ENCODE measurements around the gene CEACAM3.

CEACAM3 gene

DNA sequence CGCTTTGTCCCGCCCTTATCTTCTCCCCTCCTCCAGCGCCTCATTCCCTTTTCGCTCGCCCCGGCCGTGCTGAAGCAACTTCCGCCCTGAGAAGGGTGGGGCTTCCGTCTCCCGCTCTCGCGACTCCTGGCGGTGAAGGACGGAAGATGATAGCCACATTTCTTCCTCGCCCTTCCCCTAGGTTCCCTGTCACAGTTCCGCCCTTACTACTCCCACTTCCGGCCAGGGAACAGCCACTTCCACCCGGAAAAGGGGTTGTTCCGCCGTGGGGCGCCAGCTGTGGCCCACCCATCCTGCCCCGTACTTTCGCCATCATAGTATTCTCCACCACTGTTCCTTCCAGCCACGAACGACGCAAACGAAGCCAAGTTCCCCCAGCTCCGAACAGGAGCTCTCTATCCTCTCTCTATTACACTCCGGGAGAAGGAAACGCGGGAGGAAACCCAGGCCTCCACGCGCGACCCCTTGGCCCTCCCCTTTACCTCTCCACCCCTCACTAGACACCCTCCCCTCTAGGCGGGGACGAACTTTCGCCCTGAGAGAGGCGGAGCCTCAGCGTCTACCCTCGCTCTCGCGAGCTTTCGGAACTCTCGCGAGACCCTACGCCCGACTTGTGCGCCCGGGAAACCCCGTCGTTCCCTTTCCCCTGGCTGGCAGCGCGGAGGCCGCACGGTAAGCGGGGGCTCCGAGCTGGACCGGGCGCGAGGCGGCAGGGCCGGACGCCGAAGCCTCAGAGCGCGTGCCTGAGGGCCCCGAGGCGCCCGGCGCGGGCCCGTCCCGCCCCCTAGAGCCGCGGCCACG, 63.4 kb downstream of the CEACAM3 start, which contains the start of gene RPS19 (continued):
- TF ChIP-seq, protein P1, sequence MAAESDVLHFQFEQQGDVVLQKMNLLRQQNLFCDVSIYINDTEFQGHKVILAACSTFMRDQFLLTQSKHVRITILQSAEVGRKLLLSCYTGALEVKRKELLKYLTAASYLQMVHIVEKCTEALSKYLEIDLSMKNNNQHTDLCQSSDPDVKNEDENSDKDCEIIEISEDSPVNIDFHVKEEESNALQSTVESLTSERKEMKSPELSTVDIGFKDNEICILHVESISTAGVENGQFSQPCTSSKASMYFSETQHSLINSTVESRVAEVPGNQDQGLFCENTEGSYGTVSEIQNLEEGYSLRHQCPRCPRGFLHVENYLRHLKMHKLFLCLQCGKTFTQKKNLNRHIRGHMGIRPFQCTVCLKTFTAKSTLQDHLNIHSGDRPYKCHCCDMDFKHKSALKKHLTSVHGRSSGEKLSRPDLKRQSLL (tag by site-specific recombination; IDR thresholded peaks at IDR 0.05): peak; percentile 85
- TF ChIP-seq, protein P2, sequence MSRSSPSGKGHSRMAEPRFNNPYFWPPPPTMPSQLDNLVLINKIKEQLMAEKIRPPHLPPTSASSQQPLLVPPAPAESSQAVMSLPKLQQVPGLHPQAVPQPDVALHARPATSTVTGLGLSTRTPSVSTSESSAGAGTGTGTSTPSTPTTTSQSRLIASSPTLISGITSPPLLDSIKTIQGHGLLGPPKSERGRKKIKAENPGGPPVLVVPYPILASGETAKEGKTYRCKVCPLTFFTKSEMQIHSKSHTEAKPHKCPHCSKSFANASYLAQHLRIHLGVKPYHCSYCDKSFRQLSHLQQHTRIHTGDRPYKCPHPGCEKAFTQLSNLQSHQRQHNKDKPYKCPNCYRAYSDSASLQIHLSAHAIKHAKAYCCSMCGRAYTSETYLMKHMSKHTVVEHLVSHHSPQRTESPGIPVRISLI (tag by site-specific recombination; IDR thresholded peaks at IDR 0.05): 0 out of 2 replicates have a peak, but pooled peaks have one; percentile 6
- TF ChIP-seq SP7 (tag by site-specific recombination; IDR thresholded peaks at IDR 0.05) (peak; percentile 95), ZFP3 (tag by site-specific recombination; IDR thresholded peaks at IDR 0.05; ENCODE audit: low read depth) (no peak), OSR2 (tag by site-specific recombination; IDR thresholded peaks at IDR 0.05) (no peak), ZNF146 (tag by site-specific recombination; IDR thresholded peaks at IDR 0.05) (peak; percentile 13; the same call in 1 of the 2 replicates), ZNF239 (tag by site-specific recombination; IDR thresholded peaks at IDR 0.05) (peak; percentile 74; the same call in 1 of the 2 replicates), ZBTB21 (tag by site-specific recombination; IDR thresholded peaks at IDR 0.05) (peak; percentile 88), ZNF248 (tag by site-specific recombination; IDR thresholded peaks at IDR 0.05) (no peak), ZNF132 (tag by site-specific recombination; IDR thresholded peaks at IDR 0.05; ENCODE audit: borderline replicate concordance) (no peak), ZNF610 (tag by site-specific recombination; IDR thresholded peaks at IDR 0.05; ENCODE audit: borderline replicate concordance) (peak; percentile 56; the same call in 1 of the 2 replicates), ZNF48 (tag by site-specific recombination; IDR thresholded peaks at IDR 0.05) (no peak), ZNF426 (tag by site-specific recombination; IDR thresholded peaks at IDR 0.05) (no peak), ZNF184 (tag by site-specific recombination; IDR thresholded peaks at IDR 0.05) (no peak; the same call in 1 of the 2 replicates), ZNF169 (tag by site-specific recombination; IDR thresholded peaks at IDR 0.05) (no peak), REPIN1 (tag by site-specific recombination; IDR thresholded peaks at IDR 0.05; ENCODE audit: low read depth) (no peak), ZFP41 (tag by site-specific recombination; IDR thresholded peaks at IDR 0.05; ENCODE audit: borderline replicate concordance) (no peak), PRDM1 (tag by site-specific recombination; IDR thresholded peaks at IDR 0.05) (peak; percentile 96), ZNF121 (tag by site-specific recombination; IDR thresholded peaks at IDR 0.05) (peak; percentile 89), ZBTB1 (tag by site-specific recombination; IDR thresholded peaks at IDR 0.05) (no peak), EGR2 (tag by site-specific recombination; IDR thresholded peaks at IDR 0.05; ENCODE audit: low read depth) (peak; percentile 49), ZNF292 (tag by site-specific recombination; IDR thresholded peaks at IDR 0.05; ENCODE audit: borderline replicate concordance, low read depth) (no peak), KLF16 (tag by site-specific recombination; IDR thresholded peaks at IDR 0.05) (peak; percentile 100), ZNF560 (tag by site-specific recombination; IDR thresholded peaks at IDR 0.05; ENCODE audit: borderline replicate concordance) (no peak), GLIS2 (tag by site-specific recombination; IDR thresholded peaks at IDR 0.05) (peak; percentile 100), ZNF768 (tag by site-specific recombination; IDR thresholded peaks at IDR 0.05) (no peak), ZNF830 (tag by site-specific recombination; IDR thresholded peaks at IDR 0.05; ENCODE audit: low read depth) (no peak), ZNF558 (tag by site-specific recombination; IDR thresholded peaks at IDR 0.05) (no peak)
- TF ChIP-seq, protein P3, sequence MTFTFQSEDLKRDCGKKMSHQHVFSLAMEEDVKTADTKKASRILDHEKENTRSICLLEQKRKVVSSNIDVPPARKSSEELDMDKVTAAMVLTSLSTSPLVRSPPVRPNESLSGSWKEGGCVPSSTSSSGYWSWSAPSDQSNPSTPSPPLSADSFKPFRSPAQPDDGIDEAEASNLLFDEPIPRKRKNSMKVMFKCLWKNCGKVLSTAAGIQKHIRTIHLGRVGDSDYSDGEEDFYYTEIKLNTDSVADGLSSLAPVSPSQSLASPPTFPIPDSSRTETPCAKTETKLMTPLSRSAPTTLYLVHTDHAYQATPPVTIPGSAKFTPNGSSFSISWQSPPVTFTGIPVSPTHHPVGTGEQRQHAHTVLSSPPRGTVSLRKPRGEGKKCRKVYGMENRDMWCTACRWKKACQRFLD (tag by site-specific recombination; IDR thresholded peaks at IDR 0.05): no peak
- TF ChIP-seq, protein P4, sequence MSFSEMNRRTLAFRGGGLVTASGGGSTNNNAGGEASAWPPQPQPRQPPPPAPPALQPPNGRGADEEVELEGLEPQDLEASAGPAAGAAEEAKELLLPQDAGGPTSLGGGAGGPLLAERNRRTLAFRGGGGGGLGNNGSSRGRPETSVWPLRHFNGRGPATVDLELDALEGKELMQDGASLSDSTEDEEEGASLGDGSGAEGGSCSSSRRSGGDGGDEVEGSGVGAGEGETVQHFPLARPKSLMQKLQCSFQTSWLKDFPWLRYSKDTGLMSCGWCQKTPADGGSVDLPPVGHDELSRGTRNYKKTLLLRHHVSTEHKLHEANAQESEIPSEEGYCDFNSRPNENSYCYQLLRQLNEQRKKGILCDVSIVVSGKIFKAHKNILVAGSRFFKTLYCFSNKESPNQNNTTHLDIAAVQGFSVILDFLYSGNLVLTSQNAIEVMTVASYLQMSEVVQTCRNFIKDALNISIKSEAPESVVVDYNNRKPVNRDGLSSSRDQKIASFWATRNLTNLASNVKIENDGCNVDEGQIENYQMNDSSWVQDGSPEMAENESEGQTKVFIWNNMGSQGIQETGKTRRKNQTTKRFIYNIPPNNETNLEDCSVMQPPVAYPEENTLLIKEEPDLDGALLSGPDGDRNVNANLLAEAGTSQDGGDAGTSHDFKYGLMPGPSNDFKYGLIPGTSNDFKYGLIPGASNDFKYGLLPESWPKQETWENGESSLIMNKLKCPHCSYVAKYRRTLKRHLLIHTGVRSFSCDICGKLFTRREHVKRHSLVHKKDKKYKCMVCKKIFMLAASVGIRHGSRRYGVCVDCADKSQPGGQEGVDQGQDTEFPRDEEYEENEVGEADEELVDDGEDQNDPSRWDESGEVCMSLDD (tag by site-specific recombination; IDR thresholded peaks at IDR 0.05): peak; percentile 99
- TF ChIP-seq, protein P5, sequence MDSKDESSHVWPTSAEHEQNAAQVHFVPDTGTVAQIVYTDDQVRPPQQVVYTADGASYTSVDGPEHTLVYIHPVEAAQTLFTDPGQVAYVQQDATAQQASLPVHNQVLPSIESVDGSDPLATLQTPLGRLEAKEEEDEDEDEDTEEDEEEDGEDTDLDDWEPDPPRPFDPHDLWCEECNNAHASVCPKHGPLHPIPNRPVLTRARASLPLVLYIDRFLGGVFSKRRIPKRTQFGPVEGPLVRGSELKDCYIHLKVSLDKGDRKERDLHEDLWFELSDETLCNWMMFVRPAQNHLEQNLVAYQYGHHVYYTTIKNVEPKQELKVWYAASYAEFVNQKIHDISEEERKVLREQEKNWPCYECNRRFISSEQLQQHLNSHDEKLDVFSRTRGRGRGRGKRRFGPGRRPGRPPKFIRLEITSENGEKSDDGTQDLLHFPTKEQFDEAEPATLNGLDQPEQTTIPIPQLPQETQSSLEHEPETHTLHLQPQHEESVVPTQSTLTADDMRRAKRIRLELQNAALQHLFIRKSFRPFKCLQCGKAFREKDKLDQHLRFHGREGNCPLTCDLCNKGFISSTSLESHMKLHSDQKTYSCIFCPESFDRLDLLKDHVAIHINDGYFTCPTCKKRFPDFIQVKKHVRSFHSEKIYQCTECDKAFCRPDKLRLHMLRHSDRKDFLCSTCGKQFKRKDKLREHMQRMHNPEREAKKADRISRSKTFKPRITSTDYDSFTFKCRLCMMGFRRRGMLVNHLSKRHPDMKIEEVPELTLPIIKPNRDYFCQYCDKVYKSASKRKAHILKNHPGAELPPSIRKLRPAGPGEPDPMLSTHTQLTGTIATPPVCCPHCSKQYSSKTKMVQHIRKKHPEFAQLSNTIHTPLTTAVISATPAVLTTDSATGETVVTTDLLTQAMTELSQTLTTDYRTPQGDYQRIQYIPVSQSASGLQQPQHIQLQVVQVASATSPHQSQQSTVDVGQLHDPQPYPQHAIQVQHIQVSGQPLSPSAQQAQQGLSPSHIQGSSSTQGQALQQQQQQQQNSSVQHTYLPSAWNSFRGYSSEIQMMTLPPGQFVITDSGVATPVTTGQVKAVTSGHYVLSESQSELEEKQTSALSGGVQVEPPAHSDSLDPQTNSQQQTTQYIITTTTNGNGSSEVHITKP (tag by site-specific recombination; IDR thresholded peaks at IDR 0.05): peak; percentile 100
